HepG2 (cell line): ENCODE results near the gene MASP1. TPM values are rescaled to one million over a fixed set of nuclear protein-coding genes. Genes with fewer than 3 reads are reported as not detected.

Experiments
- ARNTL ChIP-seq: sonication (generic); formaldehyde crosslinking; IDR thresholded peaks from 2 replicates; pipeline ENCODE4 v1.4.0; 2020; ENCODE audit warnings: mild to moderate bottlenecking, missing genetic modification reagents
- ATF2 ChIP-seq: sonication (generic); formaldehyde crosslinking; IDR thresholded peaks from 2 replicates; pipeline ENCODE4 v1.4.0; 2020; ENCODE audit warnings: missing genetic modification reagents
- GZF1 ChIP-seq: sonication (generic); formaldehyde crosslinking; IDR thresholded peaks from 2 replicates; pipeline ENCODE4 v1.5.1; 2020; ENCODE audit warnings: mild to moderate bottlenecking, missing genetic modification reagents
- HMGA1 ChIP-seq: sonication (generic); formaldehyde crosslinking; conservative IDR thresholded peaks from 2 replicates; pipeline ENCODE4 v1.4.0; 2020; ENCODE audit warnings: missing genetic modification reagents
- HMGXB4 ChIP-seq, 2 experiments: sonication (generic) in 1 of 2; formaldehyde crosslinking in 1 of 2; IDR thresholded peaks; 2 replicates each; pipeline versions ENCODE4 v1.4.0 to v1.6.1; 2018 to 2020; ENCODE audit warnings: missing genetic modification reagents in 2 of 2, borderline replicate concordance in 1 of 2, low read depth in 1 of 2, mild to moderate bottlenecking in 1 of 2, missing biosample characterization in 1 of 2
- KAT2B ChIP-seq: fragments of 150-350 bp; IDR thresholded peaks from 2 replicates; pipeline ENCODE4 v1.6.1; 2014; ENCODE audit warnings: low read depth, low read length, borderline replicate concordance
- MLLT10 ChIP-seq: sonication (generic); formaldehyde crosslinking; IDR thresholded peaks from 2 replicates; pipeline ENCODE4 v1.4.0; 2020; ENCODE audit warnings: missing genetic modification reagents
- MTA3 ChIP-seq: sonication (generic); formaldehyde crosslinking; IDR thresholded peaks from 2 replicates; pipeline ENCODE4 v1.4.0; 2020; ENCODE audit warnings: missing genetic modification reagents
- NCOA1 ChIP-seq: sonication (generic); formaldehyde crosslinking; IDR thresholded peaks from 2 replicates; pipeline ENCODE4 v1.9.0; 2021; ENCODE audit warnings: missing genetic modification reagents
- NFE2 ChIP-seq: sonication (generic); formaldehyde crosslinking; IDR thresholded peaks from 2 replicates; pipeline ENCODE4 v1.4.0; 2020; ENCODE audit warnings: missing genetic modification reagents
- PTBP1 ChIP-seq: fragments of 200-400 bp; formaldehyde crosslinking; IDR thresholded peaks from 2 replicates; pipeline ENCODE4 v1.6.1; 2018; ENCODE audit warnings: low read length, low read depth; ENCODE audit not compliant: poor library complexity, severe bottlenecking
- RBFOX2 ChIP-seq: fragments of 200-400 bp; formaldehyde crosslinking; IDR thresholded peaks from 2 replicates; pipeline ENCODE4 v1.6.1; 2017; ENCODE audit warnings: low read depth, mild to moderate bottlenecking, low read length
- RXRB ChIP-seq: IDR thresholded peaks from 2 replicates; pipeline ENCODE4 v1.6.1; 2016; ENCODE audit warnings: borderline replicate concordance, missing genetic modification reagents, missing compliant biosample characterization
- SIX4 ChIP-seq: sonication (generic); formaldehyde crosslinking; IDR thresholded peaks from 2 replicates; pipeline ENCODE4 v1.4.0; 2020; ENCODE audit warnings: missing genetic modification reagents
- SRSF1 ChIP-seq: fragments of 200-400 bp; formaldehyde crosslinking; optimal IDR thresholded peaks from 2 replicates; pipeline ENCODE3; 2017; ENCODE audit warnings: mild to moderate bottlenecking, low read depth, low read length, moderate library complexity
- WIZ ChIP-seq: sonication (generic); formaldehyde crosslinking; IDR thresholded peaks from 2 replicates; pipeline ENCODE4 v1.5.1; 2020; ENCODE audit warnings: mild to moderate bottlenecking, missing genetic modification reagents
- ZBTB33 ChIP-seq: sonication (generic); formaldehyde crosslinking; IDR thresholded peaks from 2 replicates; pipeline ENCODE4 v1.4.0; 2020; ENCODE audit warnings: missing genetic modification reagents
- ZFYVE20 ChIP-seq: sonication (generic); formaldehyde crosslinking; IDR thresholded peaks from 2 replicates; pipeline ENCODE4 v1.8.0; 2023; ENCODE audit warnings: low read depth, mild to moderate bottlenecking, moderate library complexity, missing genetic modification reagents, borderline replicate concordance
- ZMYM2 ChIP-seq: sonication (generic); formaldehyde crosslinking; IDR thresholded peaks from 2 replicates; pipeline ENCODE4 v1.8.0; 2022; ENCODE audit warnings: mild to moderate bottlenecking, missing genetic modification reagents
- ZNF225 ChIP-seq: sonication (generic); formaldehyde crosslinking; IDR thresholded peaks from 2 replicates; pipeline ENCODE4 v1.4.0; 2020; ENCODE audit warnings: mild to moderate bottlenecking, missing genetic modification reagents
- ZNF256 ChIP-seq: sonication (generic); formaldehyde crosslinking; conservative IDR thresholded peaks from 2 replicates; pipeline ENCODE4 v1.4.0; 2020; ENCODE audit warnings: missing genetic modification reagents
- ZNF264 ChIP-seq: sonication (generic); formaldehyde crosslinking; IDR thresholded peaks from 2 replicates; pipeline ENCODE4 v1.4.0; 2020; ENCODE audit warnings: missing genetic modification reagents
- ZNF326 ChIP-seq: sonication (generic); formaldehyde crosslinking; IDR thresholded peaks from 2 replicates; pipeline ENCODE4 v1.4.0; 2020; ENCODE audit warnings: missing genetic modification reagents, borderline replicate concordance
- ZNF607 ChIP-seq: sonication (generic); formaldehyde crosslinking; IDR thresholded peaks from 2 replicates; pipeline ENCODE4 v1.5.1; 2020; ENCODE audit warnings: missing genetic modification reagents, mild to moderate bottlenecking, borderline replicate concordance
- ZSCAN30 ChIP-seq: sonication (generic); formaldehyde crosslinking; IDR thresholded peaks from 2 replicates; pipeline ENCODE4 v1.5.0; 2020; ENCODE audit warnings: mild to moderate bottlenecking, missing genetic modification reagents
- polyA plus RNA-seq, 8 experiments: library from polyadenylated mRNA; depleted of rRNA in 3 of 8; stranded (reverse) in 7 of 8; unstranded in 1 of 8; fragments of >200 nt; fragmentation: Illumina TruSeq in 4 of 8; extraction: Trizol in 4 of 8; gene quantifications; 2 replicates each; pipeline versions ENCODE4 v1.2.1 to v1.2.3, GENCODE V29; 2011 to 2016; ENCODE audit warnings: low read depth in 4 of 8, missing spikeins in 1 of 8, mixed read lengths in 1 of 8; ENCODE audit not compliant: insufficient read depth in 1 of 8
- total RNA-seq, 5 experiments: library from RNA; depleted of rRNA; stranded (reverse); fragments of >200 nt; fragmentation: Illumina TruSeq; extraction: Trizol; gene quantifications; 2 replicates each; pipeline ENCODE4 v1.2.3, GENCODE V29; 2016; ENCODE audit warnings: low read depth in 1 of 5
- TF ChIP-seq, protein P1 (sequence below): sonication (generic); formaldehyde crosslinking; IDR thresholded peaks from 2 replicates; pipeline ENCODE4 v1.5.0; 2020; ENCODE audit warnings: mild to moderate bottlenecking, low read depth, missing genetic modification reagents, borderline replicate concordance
- TF ChIP-seq, protein P2 (sequence below): sonication (generic); formaldehyde crosslinking; IDR thresholded peaks from 2 replicates; pipeline ENCODE4 v1.8.1; 2023; ENCODE audit warnings: mild to moderate bottlenecking, missing genetic modification reagents, borderline replicate concordance

MASP1 gene
- total and polyA plus RNA-seq, 2 of the 13 experiments (the other 11 are each of a cell fraction or from before 2014, with no cell fraction given), result 10.8 to 56.0 TPM

DNA sequence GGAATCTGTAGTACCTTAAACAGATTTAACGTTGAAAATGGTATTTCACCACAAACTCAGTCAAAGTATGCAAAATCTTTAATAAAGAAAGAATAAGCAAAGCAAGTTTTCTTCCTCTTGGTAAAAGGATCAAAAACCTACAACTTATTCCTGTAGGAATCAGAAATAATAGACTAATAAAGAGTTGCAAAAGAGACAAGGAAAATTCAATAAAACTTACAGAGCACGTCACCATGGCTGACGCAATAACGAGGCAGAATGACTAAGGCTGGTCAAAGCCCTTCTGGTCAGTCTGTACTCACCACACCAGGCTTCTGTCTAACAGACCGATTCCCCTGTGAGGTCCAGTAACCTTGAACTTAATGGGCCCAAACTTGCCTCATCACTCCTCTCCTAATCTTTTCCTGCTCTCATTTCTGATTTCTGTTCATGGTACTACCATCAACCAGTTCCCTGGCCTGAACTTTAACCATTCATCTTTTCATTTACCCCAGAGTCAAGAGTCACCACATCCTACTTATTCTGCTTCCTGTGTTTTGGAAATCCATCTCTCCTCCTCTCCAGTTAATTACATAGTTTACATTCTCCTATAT is 5.0 kb downstream of the MASP1 start (continued):
- TF ChIP-seq, protein P1, sequence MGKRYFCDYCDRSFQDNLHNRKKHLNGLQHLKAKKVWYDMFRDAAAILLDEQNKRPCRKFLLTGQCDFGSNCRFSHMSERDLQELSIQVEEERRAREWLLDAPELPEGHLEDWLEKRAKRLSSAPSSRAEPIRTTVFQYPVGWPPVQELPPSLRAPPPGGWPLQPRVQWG (CRISPR knock-in tag), result no peak
- peak; percentile 95 for TF ChIP-seq ATF2 (CRISPR knock-in tag)
- no peak for TF ChIP-seq ARNTL (CRISPR knock-in tag)
- TF ChIP-seq ZNF264 (CRISPR knock-in tag), result no peak
- TF ChIP-seq ZNF326 (CRISPR knock-in tag), result no peak
- TF ChIP-seq HMGXB4 (CRISPR knock-in tag; IDR thresholded peaks at IDR 0.05; ENCODE audit: borderline replicate concordance in 1 of 2, low read depth in 1 of 2), result 0 out of 4 replicates have a peak, but pooled peaks of 1 of the 2 experiments have one; percentile 25
- TF ChIP-seq ZBTB33 (CRISPR knock-in tag), result peak; percentile 40; the same call in 1 of the 2 replicates
- no peak for TF ChIP-seq PTBP1
- TF ChIP-seq WIZ, result no peak
- TF ChIP-seq GZF1 (CRISPR knock-in tag), result no peak
- peak; percentile 76 for TF ChIP-seq RXRB (CRISPR knock-in tag)
- TF ChIP-seq NCOA1, result no peak
- no peak for TF ChIP-seq ZNF225
- TF ChIP-seq RBFOX2, result no peak
- no peak for TF ChIP-seq MTA3 (CRISPR knock-in tag)
- no peak for TF ChIP-seq ZFYVE20 (CRISPR knock-in tag)
- no peak for TF ChIP-seq HMGA1 (CRISPR knock-in tag)
- TF ChIP-seq NFE2, result no peak
- TF ChIP-seq ZNF607 (CRISPR knock-in tag), result no peak
- no peak for TF ChIP-seq MLLT10 (CRISPR knock-in tag)
- TF ChIP-seq ZNF256 (CRISPR knock-in tag), result no peak
- no peak for TF ChIP-seq KAT2B
- TF ChIP-seq, protein P2, sequence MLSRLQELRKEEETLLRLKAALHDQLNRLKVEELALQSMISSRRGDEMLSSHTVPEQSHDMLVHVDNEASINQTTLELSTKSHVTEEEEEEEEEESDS, result no peak
- no peak for TF ChIP-seq ZSCAN30
- no peak for TF ChIP-seq ZMYM2
- TF ChIP-seq SIX4 (CRISPR knock-in tag), result no peak
- no peak for TF ChIP-seq SRSF1
